Measurements from ENCODE around the gene LRRIQ4. TPM values are rescaled to one million over a fixed set of nuclear protein-coding genes. Genes with fewer than 3 reads are reported as not detected.

The LRRIQ4 gene
- total and polyA plus RNA-seq, 9 donors, result 0.07 to 0.13 (median 0.12) TPM; not detected in 2

DNA sequence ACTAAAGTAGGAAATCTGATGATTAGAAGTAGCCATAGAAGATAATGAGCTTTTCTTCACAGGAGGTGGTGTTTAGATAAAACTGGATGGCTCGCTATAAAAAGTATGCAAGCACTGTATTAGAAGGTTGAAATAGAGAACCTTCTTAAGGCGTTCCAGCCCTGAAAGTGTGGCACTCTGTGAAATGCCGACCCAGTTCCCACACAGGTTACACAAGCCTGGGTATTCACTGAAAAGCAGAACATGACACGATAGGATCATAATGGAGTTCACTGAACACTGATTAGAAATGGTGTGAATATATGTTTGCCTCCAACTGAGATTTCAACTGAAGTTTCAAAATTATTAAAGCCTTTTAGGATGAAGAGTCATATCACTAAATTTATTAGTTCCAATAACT is 15.0 kb downstream of the LRRIQ4 start:
- Histone ChIP-seq H3K36me3 (ENCODE audit: control insufficient read depth, insufficient read depth, low read length) (no peaks in the 10 kb centered on the region), H3K9me3 (replicated peaks; ENCODE audit: control insufficient read depth, low read depth, low read length) (no peaks in the 10 kb centered on the region), H3K4me1 (ENCODE audit: control insufficient read depth, insufficient read depth, low read length) (no peaks in the 10 kb centered on the region), H3K27me3 (ENCODE audit: control insufficient read depth, insufficient read depth, low read length) (no peaks in the 10 kb centered on the region), H3K27ac (ENCODE audit: low read length) (no peak overlapping the region), H3K4me3 (ENCODE audit: low read length) (no peak overlapping the region)
- DNase-seq, result no peak
- 93% methylated on average over 3 of the region's 4 CpGs for WGBS (ENCODE audit: insufficient coverage)

DNA sequence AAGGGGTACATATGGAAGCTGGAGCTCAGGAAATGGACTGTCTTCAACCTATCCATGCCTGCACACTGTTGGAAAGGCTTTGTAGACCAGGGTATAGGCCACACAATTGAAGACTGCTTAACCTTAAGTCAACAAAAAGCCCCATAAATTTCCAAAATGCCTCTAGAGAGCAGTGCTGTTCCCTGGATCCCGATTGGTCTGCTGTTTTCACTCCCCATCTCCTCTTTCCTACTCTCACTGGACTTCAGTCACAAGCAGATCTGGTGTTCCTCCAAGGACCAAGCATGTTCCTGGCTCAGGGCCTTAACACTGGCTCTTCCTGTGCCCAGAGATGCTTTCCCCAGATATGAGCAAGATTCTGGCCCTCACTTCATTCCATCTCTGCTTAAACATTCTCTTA is 22.9 kb downstream of the LRRIQ4 start:
- H3K4me3 ChIP-seq (ENCODE audit: low read length), result no peak overlapping the region
- H3K9me3 ChIP-seq (replicated peaks; ENCODE audit: control insufficient read depth, low read depth, low read length), result no peaks in the 10 kb centered on the region
- no peak overlapping the region for H3K27ac ChIP-seq (ENCODE audit: low read length)
- no peaks in the 10 kb centered on the region for H3K27me3 ChIP-seq (ENCODE audit: control insufficient read depth, insufficient read depth, low read length)
- H3K36me3 ChIP-seq (ENCODE audit: control insufficient read depth, insufficient read depth, low read length), result no peaks in the 10 kb centered on the region
- DNase-seq, result no peak
- no peaks in the 10 kb centered on the region for H3K4me1 ChIP-seq (ENCODE audit: control insufficient read depth, insufficient read depth, low read length)
- 62% methylated on average over 1 of the region's 1 CpG for WGBS (ENCODE audit: insufficient coverage)

DNA sequence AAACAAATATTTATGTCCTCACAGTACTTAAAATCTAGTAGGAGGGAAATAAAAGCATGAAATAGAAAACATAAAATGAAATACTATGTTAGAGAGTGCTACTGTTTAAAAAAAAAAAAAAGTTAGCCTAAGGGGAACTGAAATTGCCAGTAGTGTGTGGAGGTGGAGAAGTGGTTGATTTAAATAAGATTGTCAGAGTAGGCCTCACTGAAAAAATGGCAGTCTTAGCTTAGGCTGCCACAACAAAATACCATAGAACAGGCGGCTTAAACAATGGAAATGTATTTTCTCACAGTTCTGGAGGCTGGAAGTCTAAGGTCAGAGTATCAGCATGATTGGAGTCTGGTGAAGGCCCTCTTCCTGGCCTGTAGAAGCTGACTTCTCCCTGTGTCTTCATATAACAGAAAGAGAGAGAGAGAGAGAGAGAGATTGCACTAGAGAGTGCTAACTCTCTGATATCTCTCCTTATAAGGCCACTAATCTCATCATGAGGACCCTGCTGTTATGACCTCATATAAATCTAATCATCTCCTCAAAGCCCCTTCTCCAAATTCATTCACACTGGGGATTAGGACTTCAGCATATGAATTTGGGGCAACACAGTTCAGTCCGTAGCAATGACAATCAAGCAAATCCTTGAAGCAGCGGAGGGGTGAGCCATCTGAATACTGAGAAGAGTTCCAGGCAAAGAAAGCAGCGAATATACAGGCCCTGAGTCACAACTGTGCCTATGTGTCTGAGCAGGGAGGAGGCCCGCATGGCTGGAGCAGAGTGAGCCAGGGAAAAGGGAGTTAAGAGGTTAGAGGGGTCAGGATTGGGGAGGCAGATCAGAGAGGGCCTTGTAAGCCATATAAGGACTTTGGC is 23.6 kb downstream of the LRRIQ4 start:
- Histone ChIP-seq H3K4me3 (ENCODE audit: low read length) (no peak overlapping the region), H3K36me3 (ENCODE audit: control insufficient read depth, insufficient read depth, low read length) (no peaks in the 10 kb centered on the region), H3K27ac (ENCODE audit: low read length) (no peak overlapping the region), H3K9me3 (replicated peaks; ENCODE audit: control insufficient read depth, low read depth, low read length) (no peaks in the 10 kb centered on the region), H3K27me3 (ENCODE audit: control insufficient read depth, insufficient read depth, low read length) (no peaks in the 10 kb centered on the region), H3K4me1 (ENCODE audit: control insufficient read depth, insufficient read depth, low read length) (no peaks in the 10 kb centered on the region)
- WGBS (ENCODE audit: insufficient coverage), result 71% methylated on average over 4 of the region's 5 CpGs
- DNase-seq, result no peak

DNA sequence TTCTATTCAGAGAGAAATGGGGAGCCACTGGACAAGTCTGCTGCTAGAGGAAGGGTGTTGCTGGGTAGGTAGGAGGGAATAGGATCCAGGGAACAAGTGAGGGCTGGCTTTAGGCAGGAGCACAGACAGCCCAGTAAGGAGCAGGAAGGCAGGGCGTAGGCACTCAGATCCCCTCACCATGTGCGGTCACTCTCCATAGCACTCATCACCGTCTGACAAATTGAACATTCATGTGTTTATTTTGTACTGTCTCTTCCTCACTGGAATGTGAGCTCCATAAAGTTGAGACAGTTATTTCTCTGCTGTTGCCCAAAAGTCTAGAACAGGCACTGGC is 24.2 kb downstream of the LRRIQ4 start:
- Histone ChIP-seq H3K4me3 (ENCODE audit: low read length) (no peak overlapping the region), H3K9me3 (replicated peaks; ENCODE audit: control insufficient read depth, low read depth, low read length) (no peaks in the 10 kb centered on the region), H3K4me1 (ENCODE audit: control insufficient read depth, insufficient read depth, low read length) (no peaks in the 10 kb centered on the region), H3K36me3 (ENCODE audit: control insufficient read depth, insufficient read depth, low read length) (no peaks in the 10 kb centered on the region), H3K27ac (ENCODE audit: low read length) (no peak overlapping the region), H3K27me3 (ENCODE audit: control insufficient read depth, insufficient read depth, low read length) (no peaks in the 10 kb centered on the region)
- no peak for DNase-seq
- no CpG with 5 or more reads among the region's 3 CpGs for WGBS (ENCODE audit: insufficient coverage)

DNA sequence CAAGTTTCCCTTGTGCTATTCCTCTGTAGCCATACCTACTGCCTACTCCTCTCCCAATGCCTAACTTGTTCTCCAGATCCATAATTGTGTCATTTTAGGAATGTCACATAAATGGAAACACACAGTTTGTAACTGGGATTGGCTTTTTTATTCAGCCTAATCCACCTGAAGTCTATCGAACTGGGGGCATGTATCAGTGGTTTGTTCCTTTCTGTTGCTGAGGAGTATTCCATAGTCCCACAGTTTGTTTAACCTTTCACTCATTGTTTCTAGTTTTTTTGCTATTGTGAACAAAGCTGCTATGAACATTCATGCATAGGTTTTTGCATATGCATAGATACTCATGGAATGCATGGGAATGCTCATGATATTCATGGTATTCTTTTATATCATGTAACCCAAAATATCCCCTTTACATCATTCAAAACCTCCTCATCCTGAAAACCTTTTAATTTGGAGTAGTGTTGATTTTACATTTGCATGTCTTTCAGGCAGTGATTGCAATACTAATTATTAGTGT is 25.9 kb downstream of the LRRIQ4 start:
- Histone ChIP-seq H3K4me1 (ENCODE audit: control insufficient read depth, insufficient read depth, low read length) (no peaks in the 10 kb centered on the region), H3K27me3 (ENCODE audit: control insufficient read depth, insufficient read depth, low read length) (no peaks in the 10 kb centered on the region), H3K9me3 (replicated peaks; ENCODE audit: control insufficient read depth, low read depth, low read length) (no peaks in the 10 kb centered on the region), H3K27ac (ENCODE audit: low read length) (no peak overlapping the region), H3K4me3 (ENCODE audit: low read length) (no peak overlapping the region), H3K36me3 (ENCODE audit: control insufficient read depth, insufficient read depth, low read length) (no peaks in the 10 kb centered on the region)
- no peak for DNase-seq
- WGBS (ENCODE audit: insufficient coverage), result no CpG with 5 or more reads among the region's 1 CpG

DNA sequence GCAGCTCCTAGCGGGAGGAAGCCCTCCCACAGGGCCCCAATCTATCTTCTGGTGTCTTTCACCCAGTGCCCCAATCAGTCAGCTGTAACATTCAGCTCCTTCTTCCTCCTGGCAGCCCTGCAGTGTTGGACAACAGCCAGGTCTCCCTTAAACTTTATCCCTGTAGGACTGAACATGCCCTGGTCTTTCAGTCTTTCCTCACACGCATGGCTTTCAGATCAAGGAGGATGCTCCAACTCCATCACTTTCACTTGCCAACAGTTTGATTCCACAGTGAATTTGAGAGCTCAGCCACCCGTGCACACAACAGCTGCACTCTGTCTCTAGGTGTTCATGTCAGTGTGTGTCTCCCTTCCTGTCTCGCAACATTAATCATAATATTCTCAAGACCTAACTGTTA is 28.5 kb downstream of the LRRIQ4 start:
- Histone ChIP-seq H3K9me3 (replicated peaks; ENCODE audit: control insufficient read depth, low read depth, low read length) (no peaks in the 10 kb centered on the region), H3K27me3 (ENCODE audit: control insufficient read depth, insufficient read depth, low read length) (no peaks in the 10 kb centered on the region), H3K36me3 (ENCODE audit: control insufficient read depth, insufficient read depth, low read length) (no peaks in the 10 kb centered on the region), H3K4me3 (ENCODE audit: low read length) (no peak overlapping the region), H3K4me1 (ENCODE audit: control insufficient read depth, insufficient read depth, low read length) (no peaks in the 10 kb centered on the region), H3K27ac (ENCODE audit: low read length) (no peak overlapping the region)
- no peak for DNase-seq
- WGBS (ENCODE audit: insufficient coverage), result 33% methylated on average over 2 of the region's 4 CpGs

DNA sequence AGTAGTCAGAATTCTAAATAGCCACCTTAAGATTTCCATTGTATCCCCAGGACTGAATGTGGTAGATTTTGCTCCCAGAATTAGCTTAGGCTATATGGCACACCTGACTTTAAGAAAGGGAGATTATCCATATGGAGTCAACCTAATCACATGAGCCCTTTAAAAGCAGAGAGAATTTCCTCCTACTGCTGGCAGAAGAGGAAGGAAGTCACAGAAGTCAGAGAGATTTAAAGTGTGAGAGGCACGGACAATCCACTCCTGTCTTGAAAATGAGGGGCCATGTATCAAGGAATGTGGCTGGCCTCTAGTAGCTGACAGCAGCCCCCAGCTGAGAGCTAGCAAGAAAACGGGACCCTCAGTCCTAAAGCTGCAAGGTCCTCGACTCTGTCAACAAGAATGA is 30.3 kb downstream of the LRRIQ4 start:
- DNase-seq, result no peak
- Histone ChIP-seq H3K27ac (ENCODE audit: low read length) (no peak overlapping the region), H3K4me3 (ENCODE audit: low read length) (no peak overlapping the region), H3K36me3 (ENCODE audit: control insufficient read depth, insufficient read depth, low read length) (no peaks in the 10 kb centered on the region), H3K9me3 (replicated peaks; ENCODE audit: control insufficient read depth, low read depth, low read length) (no peaks in the 10 kb centered on the region), H3K4me1 (ENCODE audit: control insufficient read depth, insufficient read depth, low read length) (no peaks in the 10 kb centered on the region), H3K27me3 (ENCODE audit: control insufficient read depth, insufficient read depth, low read length) (no peaks in the 10 kb centered on the region)
- 17% methylated on average over 2 of the region's 3 CpGs for WGBS (ENCODE audit: insufficient coverage)

DNA sequence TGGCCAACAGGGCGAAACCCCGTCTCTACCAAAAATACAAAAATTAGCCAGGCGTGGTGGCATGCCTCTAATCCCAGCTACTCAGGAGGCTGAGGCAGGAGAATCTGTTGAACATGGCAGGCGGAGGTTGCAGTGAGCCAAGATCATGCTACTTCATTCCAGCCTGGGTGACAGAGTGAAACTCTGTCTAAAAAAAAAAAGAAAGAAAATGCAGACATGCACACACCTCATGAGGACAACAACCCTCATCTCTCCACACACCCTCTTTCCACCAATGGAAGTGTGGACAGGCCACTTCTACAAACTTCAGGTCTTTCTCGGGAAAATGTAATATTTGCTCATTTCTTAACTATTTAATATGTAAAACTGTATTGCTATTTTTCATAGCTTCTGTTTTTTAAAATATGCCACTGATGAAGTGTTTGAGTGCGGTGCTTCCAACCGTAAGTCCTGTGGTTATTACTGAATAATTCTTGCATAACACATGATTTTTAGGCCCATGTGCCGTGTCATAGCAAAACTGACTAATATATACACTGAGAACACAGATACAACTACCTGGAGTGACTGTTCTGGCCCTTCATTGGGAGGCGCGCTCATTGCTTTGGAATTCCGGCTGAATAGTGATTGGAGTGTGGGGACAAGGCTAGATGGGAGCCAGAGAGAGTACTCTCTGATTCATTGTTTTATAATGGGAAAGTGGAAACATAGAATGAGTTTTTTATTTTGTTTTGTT is 34.0 kb downstream of the LRRIQ4 start:
- DNase-seq, result no peak
- Histone ChIP-seq H3K27ac (ENCODE audit: low read length) (no peak overlapping the region), H3K9me3 (replicated peaks; ENCODE audit: control insufficient read depth, low read depth, low read length) (no peaks in the 10 kb centered on the region), H3K4me3 (ENCODE audit: low read length) (no peak overlapping the region), H3K27me3 (ENCODE audit: control insufficient read depth, insufficient read depth, low read length) (no peaks in the 10 kb centered on the region), H3K4me1 (ENCODE audit: control insufficient read depth, insufficient read depth, low read length) (no peaks in the 10 kb centered on the region), H3K36me3 (ENCODE audit: control insufficient read depth, insufficient read depth, low read length) (no peaks in the 10 kb centered on the region)
- WGBS (ENCODE audit: insufficient coverage), result 83% methylated on average over 1 of the region's 11 CpGs

DNA sequence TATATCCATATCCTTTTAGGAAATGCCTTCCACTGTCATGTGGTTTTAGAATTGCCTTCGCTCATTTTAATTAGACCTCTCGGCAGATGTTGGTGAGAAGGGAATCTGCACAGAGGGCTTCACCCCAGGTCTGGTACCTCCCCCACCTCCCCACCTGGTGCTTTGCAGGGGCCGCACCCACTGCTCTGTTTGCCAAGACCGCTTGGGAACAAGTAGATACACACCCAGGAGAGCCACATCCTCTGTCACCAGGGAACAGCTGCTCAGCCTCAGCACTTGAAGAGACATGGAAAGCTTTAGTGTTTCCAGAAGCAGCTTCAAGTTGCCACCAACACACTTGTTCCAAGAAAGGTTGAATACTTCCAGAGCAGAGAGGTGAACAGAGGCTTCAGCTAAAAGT is 35.2 kb downstream of the LRRIQ4 start:
- Histone ChIP-seq H3K27ac (ENCODE audit: low read length) (no peak overlapping the region), H3K9me3 (replicated peaks; ENCODE audit: control insufficient read depth, low read depth, low read length) (no peaks in the 10 kb centered on the region), H3K36me3 (ENCODE audit: control insufficient read depth, insufficient read depth, low read length) (no peaks in the 10 kb centered on the region), H3K4me3 (ENCODE audit: low read length) (no peak overlapping the region), H3K27me3 (ENCODE audit: control insufficient read depth, insufficient read depth, low read length) (no peaks in the 10 kb centered on the region), H3K4me1 (ENCODE audit: control insufficient read depth, insufficient read depth, low read length) (no peaks in the 10 kb centered on the region)
- no peak for DNase-seq
- WGBS (ENCODE audit: insufficient coverage), result 61% methylated on average over 2 of the region's 4 CpGs

DNA sequence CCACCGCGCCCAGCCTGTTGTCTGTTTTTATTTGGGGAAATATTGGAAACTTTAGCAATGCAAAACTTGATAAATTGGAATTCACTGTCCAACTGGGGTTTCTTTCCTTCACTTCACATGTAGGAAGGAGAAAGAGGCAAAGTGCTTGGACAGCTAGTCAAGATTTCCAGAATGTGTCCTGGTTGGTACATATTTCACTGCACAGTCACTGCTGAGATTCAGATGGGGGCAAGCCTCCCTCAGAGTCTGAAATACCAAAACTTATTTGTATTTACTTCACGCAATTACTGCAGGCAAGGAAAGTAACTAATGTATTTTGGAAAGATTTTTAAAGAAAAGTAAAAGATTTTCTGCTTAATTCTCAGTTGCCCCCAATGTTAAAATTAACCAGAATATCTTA is 36.1 kb downstream of the LRRIQ4 start:
- no CpG with 5 or more reads among the region's 3 CpGs for WGBS (ENCODE audit: insufficient coverage)
- H3K36me3 ChIP-seq (ENCODE audit: control insufficient read depth, insufficient read depth, low read length), result no peaks in the 10 kb centered on the region
- no peaks in the 10 kb centered on the region for H3K27me3 ChIP-seq (ENCODE audit: control insufficient read depth, insufficient read depth, low read length)
- no peak for DNase-seq
- no peaks in the 10 kb centered on the region for H3K4me1 ChIP-seq (ENCODE audit: control insufficient read depth, insufficient read depth, low read length)
- no peaks in the 10 kb centered on the region for H3K9me3 ChIP-seq (replicated peaks; ENCODE audit: control insufficient read depth, low read depth, low read length)
- H3K27ac ChIP-seq (ENCODE audit: low read length), result no peak overlapping the region
- no peak overlapping the region for H3K4me3 ChIP-seq (ENCODE audit: low read length)
